ENCODE data around the gene AMPD2. TPM values are rescaled to one million over a fixed set of nuclear protein-coding genes. Genes with fewer than 3 reads are reported as not detected.

Gene AMPD2
- 46.9 TPM for polyA plus RNA-seq (2012; ENCODE audit: insufficient read depth, insufficient read length)

- H3K4me3 ChIP-seq (ENCODE audit: low read length) = peak within 1 kb of the TSS; percentile 95
- DNase-seq (ENCODE audit: low read depth, low spot score) = peak; percentile 35
Observed at GRCh38 chr1:109619576-109620400, at the start of gene AMPD2, which contains the start of gene GNAT2. AMPD2 (plus strand) TSS chr1:109619837; CDS start chr1:109621176, 1,339 bp downstream. GNAT2 (minus strand) TSS chr1:109619616; CDS start chr1:109612870, 6,746 bp downstream.

- no peak overlapping the region for H3K4me3 ChIP-seq (ENCODE audit: low read length)
- no peak for DNase-seq (ENCODE audit: low read depth, low spot score)
Observed at GRCh38 chr1:109570414-109570813, 49.2 kb upstream of the AMPD2 start.

- no peak overlapping the region for H3K4me3 ChIP-seq (ENCODE audit: low read length)
- no peak for DNase-seq (ENCODE audit: low read depth, low spot score)
Observed at GRCh38 chr1:109573785-109574184, 45.9 kb upstream of the AMPD2 start.

- DNase-seq (ENCODE audit: low read depth, low spot score) = no peak
- H3K4me3 ChIP-seq (ENCODE audit: low read length) = no peak overlapping the region
Observed at GRCh38 chr1:109578947-109579443, 40.6 kb upstream of the AMPD2 start.

GRCh38 chr1:109579491-109579890, 40.1 kb upstream of the AMPD2 start:
- no peak overlapping the region for H3K4me3 ChIP-seq (ENCODE audit: low read length)
- no peak for DNase-seq (ENCODE audit: low read depth, low spot score)

- H3K4me3 ChIP-seq (ENCODE audit: low read length) = no peak overlapping the region
- no peak for DNase-seq (ENCODE audit: low read depth, low spot score)
Observed at GRCh38 chr1:109582021-109582420, 37.6 kb upstream of the AMPD2 start.

- no peak for DNase-seq (ENCODE audit: low read depth, low spot score)
- H3K4me3 ChIP-seq (ENCODE audit: low read length) = no peak overlapping the region
Observed at GRCh38 chr1:109584766-109585165, 34.9 kb upstream of the AMPD2 start.

GRCh38 chr1:109586055-109586454, 33.6 kb upstream of the AMPD2 start:
- no peak overlapping the region for H3K4me3 ChIP-seq (ENCODE audit: low read length)
- no peak for DNase-seq (ENCODE audit: low read depth, low spot score)

- no peak for DNase-seq (ENCODE audit: low read depth, low spot score)
- no peak overlapping the region for H3K4me3 ChIP-seq (ENCODE audit: low read length)
Observed at GRCh38 chr1:109589177-109589576, 30.5 kb upstream of the AMPD2 start.

- H3K4me3 ChIP-seq (ENCODE audit: low read length) = no peak overlapping the region
- DNase-seq (ENCODE audit: low read depth, low spot score) = no peak
Observed at GRCh38 chr1:109589679-109590078, 30.0 kb upstream of the AMPD2 start.

GRCh38 chr1:109592916-109593315, 26.7 kb upstream of the AMPD2 start:
- DNase-seq (ENCODE audit: low read depth, low spot score) = no peak

GRCh38 chr1:109595531-109595930, 24.1 kb upstream of the AMPD2 start:
- DNase-seq (ENCODE audit: low read depth, low spot score) = no peak
- H3K4me3 ChIP-seq (ENCODE audit: low read length) = no peak overlapping the region

More at GRCh38 chr1:109592916-109593315, 26.7 kb upstream of the AMPD2 start:
- no peak overlapping the region for H3K4me3 ChIP-seq (ENCODE audit: low read length)

GRCh38 chr1:109598156-109598555, 21.5 kb upstream of the AMPD2 start:
- H3K4me3 ChIP-seq (ENCODE audit: low read length) = no peak overlapping the region
- DNase-seq (ENCODE audit: low read depth, low spot score) = no peak

GRCh38 chr1:109598655-109599054, 21.0 kb upstream of the AMPD2 start:
- no peak for DNase-seq (ENCODE audit: low read depth, low spot score)
- no peak overlapping the region for H3K4me3 ChIP-seq (ENCODE audit: low read length)

GRCh38 chr1:109603229-109603628, 16.4 kb upstream of the AMPD2 start:
- no peak overlapping the region for H3K4me3 ChIP-seq (ENCODE audit: low read length)
- no peak for DNase-seq (ENCODE audit: low read depth, low spot score)

- DNase-seq (ENCODE audit: low read depth, low spot score) = no peak
- no peak overlapping the region for H3K4me3 ChIP-seq (ENCODE audit: low read length)
Observed at GRCh38 chr1:109605381-109605780, 14.3 kb upstream of the AMPD2 start.

GRCh38 chr1:109609881-109610280, 9.8 kb upstream of the AMPD2 start:
- H3K4me3 ChIP-seq (ENCODE audit: low read length) = no peak overlapping the region
- DNase-seq (ENCODE audit: low read depth, low spot score) = no peak

GRCh38 chr1:109610609-109611307, 8.9 kb upstream of the AMPD2 start:
- no peak overlapping the region for H3K4me3 ChIP-seq (ENCODE audit: low read length)
- DNase-seq (ENCODE audit: low read depth, low spot score) = no peak

- H3K4me3 ChIP-seq (ENCODE audit: low read length) = no peak overlapping the region
- DNase-seq (ENCODE audit: low read depth, low spot score) = no peak
Observed at GRCh38 chr1:109611308-109611990, 8.2 kb upstream of the AMPD2 start.

All from Jurkat, Clone E6-1 (cell line).